Suprapubic skin (tissue), 4 donors: ENCODE measurements around the gene PGAP3.

Source experiments
- POLR2A ChIP-seq, 2 donors: fragments of 450-650 bp; IDR thresholded peaks; one replicate each; pipeline ENCODE4 v1.6.1; 2017; ENCODE audit warnings: antibody characterized with exemption in 2 of 2, mild to moderate bottlenecking in 2 of 2, moderate library complexity in 2 of 2
- POLR2AphosphoS5 ChIP-seq, 3 donors: sonication (generic); formaldehyde crosslinking; IDR thresholded peaks; one replicate each; pipeline ENCODE4 v1.6.1; 2017; ENCODE audit warnings: antibody characterized with exemption in 3 of 3

GRCh38 chr17:39729280-39729851, 41.5 kb upstream of the PGAP3 start:
- TF ChIP-seq POLR2A (IDR thresholded peaks at IDR 0.05): no peak
- TF ChIP-seq POLR2AphosphoS5 (IDR thresholded peaks at IDR 0.05): no peak
